ENCODE measurements around the gene KCNK5.

The KCNK5 gene

GRCh38 chr6:39196673-39197091 is 32.6 kb downstream of the KCNK5 start:
- no peak for DNase-seq

- no peak for DNase-seq
These were observed 33.4 kb downstream of the KCNK5 start for GRCh38 chr6:39195792-39196385.

DNA sequence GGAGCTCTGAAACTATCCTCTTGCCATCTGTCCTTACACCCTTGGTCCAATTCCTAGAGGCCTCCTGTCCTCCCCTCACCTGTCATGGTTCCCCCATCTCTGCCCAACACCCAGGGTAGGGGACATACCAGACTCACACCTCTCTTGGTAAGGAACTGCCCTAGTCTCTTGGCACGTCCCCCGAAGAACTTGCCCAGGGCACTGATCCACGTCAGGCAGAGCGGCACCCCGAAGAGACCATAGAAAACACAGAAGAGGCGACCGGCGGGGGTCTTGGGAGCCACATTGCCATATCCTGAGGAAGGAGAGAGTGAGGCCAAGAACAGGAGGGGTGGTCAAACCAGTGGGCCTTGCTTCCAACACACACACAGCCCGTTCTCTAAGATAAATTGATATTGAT is 34.8 kb downstream of the KCNK5 start:
- no peak for DNase-seq

DNA sequence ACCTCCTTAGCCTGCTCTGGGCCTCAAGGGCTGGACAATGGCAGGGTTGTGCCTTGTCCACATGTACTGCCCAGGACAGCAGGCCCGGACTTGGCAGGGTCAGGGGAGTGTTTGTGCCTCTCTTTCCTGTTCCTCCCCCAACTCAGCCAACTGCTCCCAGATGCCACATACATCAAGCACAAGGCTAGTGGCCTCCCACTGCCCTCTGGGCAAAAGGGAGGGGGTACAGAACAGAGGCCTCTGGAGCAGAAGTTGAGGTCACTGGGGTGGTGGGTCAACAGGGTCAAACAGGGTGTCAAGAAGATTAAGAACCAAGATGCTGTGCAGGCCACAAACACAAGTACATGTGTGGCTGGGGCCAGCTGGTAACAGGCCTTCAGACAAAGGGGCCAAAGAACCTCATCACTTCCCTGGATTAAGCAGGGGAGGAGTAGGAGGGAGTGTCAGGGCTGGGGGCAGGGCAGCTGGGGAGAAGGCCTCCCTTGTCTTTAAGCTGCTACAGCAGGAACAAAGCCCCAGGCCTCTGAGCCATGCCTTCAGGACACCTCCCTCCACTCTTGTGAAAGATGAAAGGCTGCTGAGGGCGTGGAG is 36.0 kb downstream of the KCNK5 start:
- DNase-seq: no peak

DNA sequence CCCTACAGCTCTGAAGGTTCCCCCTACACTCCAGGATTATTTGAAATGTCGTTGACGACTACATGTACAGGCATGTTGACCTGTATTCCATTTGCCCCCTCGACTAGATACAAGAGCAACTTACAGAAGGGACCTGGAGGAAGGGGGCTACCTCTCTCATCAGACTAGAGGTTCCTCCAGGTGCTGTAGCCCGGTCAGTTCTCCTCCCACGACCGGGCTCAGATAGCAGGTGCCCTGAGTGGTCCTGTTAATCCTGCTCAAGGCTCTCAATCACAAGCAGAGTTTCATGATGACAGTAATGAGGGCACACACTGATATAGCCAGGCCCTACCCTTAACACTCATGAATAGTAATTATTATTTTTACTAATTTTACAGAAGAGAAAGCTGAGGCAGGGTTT is 36.5 kb downstream of the KCNK5 start:
- no peak for DNase-seq

DNA sequence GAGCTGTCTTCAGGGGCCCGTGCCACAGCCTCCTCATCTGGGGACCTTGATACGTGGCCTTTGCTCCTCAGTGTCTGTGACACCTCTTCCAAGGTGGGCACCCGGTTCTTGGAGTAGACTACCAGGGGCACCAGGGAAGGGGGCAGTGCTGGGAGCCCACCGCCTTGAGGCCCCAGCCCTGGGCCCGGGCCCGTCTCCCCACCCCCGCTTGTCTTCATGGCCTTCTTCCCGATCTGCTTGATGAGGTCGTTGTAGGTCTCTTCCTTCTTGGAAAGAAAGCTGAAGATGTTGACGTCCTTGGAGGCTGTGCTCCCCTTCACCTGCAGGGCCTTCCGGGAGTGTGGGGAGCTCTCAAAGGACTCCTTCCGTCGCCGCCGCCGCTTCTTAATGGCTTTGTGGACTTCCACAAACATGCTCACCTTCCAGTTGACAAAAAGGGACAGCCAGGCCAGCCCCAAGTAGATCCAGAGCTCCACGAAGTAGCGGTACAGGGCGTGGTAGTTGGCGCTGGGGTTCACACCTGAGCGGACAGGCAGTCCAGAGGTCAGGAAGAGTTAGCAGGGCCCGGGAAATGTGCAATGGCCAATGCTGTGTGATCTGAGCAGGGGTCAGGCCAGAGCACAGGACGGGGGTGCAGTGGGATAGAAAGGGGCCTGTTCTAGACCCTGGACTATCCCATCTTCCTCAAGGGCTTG is 37.9 kb downstream of the KCNK5 start:
- no peak for DNase-seq

DNA sequence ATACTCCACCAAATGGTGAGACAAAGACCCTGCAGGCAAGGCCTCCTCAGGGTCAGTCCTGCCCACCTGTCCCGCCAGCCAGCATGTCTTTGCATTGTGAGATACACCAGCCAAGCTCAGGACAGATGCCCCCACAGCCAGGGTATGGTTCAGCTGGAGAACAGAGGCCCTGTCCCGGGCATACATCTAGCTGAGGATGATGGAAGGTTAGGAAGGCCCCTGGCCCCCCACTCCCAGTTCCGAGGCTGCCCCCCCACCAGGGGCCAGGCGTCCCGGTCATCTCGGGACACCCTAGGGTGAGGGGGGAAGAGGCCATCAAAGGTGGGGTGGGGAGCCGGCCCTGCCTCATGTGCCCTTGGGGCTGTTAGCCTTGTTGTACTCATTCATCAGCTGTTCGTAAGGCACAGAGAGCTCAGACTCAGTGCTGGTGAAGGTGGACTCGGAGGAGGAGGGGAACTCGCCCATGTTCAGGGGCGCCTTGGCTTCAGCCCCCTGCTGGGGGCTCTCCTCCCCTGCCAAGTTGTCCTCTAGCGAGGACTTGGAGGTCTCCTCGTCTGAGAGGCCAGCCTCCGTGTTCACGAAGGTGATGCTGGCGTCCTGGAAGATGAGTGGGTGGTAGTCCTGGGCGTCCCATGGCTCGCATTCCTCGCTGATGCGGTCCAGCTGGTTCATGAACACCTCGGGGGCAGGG is 38.6 kb downstream of the KCNK5 start:
- DNase-seq: no peak

GRCh38 chr6:39189915-39190544 is 39.2 kb downstream of the KCNK5 start:
- peak in 1 of 2 experiments; percentile 21 for DNase-seq

DNA sequence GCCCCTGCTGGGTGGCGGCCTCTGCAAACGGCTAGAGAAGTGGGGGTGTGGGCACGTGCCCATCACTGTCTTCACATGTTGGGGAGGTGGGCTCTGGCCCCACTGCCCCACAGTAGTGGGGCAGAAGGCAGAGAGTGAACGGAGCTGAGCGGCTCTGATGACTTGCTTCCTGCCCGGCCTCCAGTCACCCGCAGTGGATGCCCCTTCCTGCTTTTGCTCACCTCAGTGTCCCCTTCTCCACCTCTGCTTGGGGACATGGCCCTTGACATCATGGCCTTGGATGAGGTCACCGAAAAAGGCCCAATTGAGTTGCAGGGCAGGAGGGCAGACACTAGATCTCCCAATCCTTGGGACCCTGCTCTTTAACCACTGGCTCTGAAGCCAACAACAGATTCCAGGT is 40.1 kb downstream of the KCNK5 start:
- no peak for DNase-seq

DNA sequence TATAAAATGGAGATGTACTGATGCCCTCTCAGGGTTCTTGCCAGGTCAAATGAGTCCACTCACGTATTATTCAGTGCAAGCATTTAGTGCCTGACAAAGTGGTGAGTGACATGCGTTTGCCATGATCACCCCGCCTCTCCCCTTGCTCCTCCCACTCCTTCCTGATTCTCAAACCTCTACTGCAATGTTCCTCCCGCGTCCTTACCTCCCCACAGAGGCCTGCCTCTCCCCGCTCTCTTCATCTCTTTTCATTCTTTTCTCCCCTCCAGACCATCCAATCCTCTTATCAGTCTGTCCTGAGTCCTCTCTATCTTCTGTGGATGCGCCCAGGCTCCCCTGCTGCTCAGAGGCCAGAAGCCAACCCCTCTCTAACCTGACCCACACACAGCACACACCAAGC is 40.7 kb downstream of the KCNK5 start:
- DNase-seq: no peak

DNA sequence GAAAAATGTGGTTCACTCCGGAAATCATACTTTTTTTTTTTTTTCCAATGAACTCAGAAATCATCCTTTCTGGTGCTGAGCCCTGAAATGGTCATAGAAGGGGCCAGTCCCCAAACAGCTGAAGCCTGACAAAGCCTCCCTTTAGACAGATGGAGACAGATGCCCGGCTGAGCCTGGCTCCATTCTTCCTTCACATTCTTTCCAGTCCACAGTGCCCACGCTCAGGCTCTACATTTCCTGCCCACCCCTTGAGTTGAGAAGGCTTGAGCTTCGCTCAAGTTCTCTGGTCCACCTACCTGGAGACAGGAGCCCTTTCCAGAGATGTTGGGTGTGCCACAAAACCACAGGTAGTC is 41.2 kb downstream of the KCNK5 start:
- no peak for DNase-seq

DNA sequence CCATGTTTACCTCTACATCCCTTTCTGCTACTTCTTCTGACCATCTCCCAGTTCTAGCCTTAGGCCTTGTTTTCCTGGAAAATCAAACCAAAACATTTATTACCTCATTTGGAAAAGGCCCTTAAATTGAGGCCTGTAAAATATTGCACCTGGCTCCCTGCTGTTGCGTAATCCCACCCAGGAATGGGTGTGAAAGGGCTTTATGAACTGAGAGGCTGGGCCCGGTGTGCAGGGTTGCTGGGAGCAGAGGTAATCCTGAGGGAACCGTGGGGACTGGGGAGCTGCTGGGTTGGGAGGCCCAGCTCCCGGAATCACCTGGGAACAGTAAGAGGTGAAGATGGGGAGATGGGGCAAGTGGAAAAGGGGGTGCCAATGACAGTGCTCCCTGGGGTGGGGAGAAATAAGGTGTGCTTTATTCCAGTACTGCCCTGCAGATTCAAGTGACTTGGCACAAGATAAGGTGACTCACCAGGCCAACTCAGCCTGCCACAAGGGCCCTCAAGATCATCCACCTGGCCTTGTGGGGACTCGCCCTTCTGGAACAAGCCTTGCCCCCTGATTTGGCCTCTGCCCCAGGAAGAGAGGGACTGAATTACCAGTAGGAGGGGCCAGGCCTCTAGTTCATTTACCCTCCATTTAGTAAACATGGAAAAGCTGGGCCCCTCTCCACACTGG is 44.2 kb downstream of the KCNK5 start:
- no peak for DNase-seq

DNA sequence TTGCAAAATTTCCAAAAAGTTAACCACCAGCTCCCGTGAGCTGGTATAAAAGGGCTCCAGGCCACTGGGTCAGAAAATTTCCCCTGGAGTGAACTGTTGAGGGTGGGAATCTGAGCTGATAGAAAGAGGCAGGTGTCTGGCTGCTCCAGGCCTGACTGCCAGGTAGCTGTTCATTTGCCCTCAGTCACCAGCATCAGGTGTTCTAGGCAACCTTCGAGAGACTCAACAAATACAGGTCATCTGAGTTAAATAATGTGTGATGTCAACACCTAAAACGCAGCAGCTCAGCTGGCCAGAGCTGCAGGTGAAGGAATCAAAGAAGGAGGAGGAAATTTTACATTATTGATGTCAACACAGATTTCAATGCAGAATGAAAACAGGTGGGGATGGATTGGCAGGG is 46.7 kb downstream of the KCNK5 start:
- DNase-seq: no peak

DNA sequence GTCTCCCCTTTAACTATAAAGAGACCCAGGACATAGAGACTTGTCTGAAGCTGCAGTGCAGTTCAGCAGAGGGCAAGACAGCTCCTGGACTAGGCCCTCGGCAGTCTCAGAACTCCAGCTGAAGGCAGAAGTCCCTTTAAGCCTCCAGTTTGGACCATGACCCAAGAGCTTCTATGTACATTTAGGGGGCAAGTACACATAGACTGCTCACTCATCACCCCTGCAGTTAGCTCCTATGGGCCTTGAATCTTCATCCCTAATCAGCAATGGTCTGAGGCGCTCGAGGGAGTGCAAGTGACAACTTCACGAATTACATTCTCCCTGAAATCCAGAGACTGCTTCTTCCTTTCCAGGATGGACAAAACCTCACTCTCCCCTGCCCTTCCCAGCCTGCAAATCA is 47.4 kb downstream of the KCNK5 start:
- no peak for DNase-seq

DNA sequence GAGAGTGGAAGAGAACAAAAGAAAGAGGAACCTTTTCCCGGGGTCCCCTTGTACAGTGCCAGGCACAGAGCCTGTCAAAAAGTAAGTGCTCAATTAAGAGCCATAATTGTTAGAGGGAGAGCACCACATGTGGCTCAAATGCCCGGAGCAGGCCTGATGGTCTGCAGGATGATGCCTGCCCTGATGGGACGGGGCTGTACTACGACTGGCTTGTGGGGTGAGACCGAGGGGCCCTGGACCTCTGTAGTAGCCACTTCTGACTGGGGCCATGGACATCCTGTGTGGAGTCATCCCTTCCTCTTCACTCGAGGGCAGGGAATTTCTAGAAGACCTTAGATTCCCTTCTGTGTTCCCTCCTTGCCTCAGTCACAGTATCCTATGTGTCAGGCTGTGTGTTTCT is 47.9 kb downstream of the KCNK5 start:
- no peak for DNase-seq

GRCh38 chr6:39178804-39179203 is 50.5 kb downstream of the KCNK5 start:
- no peak for DNase-seq

GRCh38 chr6:39178235-39178634 is 51.0 kb downstream of the KCNK5 start:
- DNase-seq: no peak

- no peak for DNase-seq
These were observed 52.1 kb downstream of the KCNK5 start for GRCh38 chr6:39177130-39177529.

- no peak for DNase-seq
These were observed 56.0 kb downstream of the KCNK5 start for GRCh38 chr6:39173270-39173669.

DNA sequence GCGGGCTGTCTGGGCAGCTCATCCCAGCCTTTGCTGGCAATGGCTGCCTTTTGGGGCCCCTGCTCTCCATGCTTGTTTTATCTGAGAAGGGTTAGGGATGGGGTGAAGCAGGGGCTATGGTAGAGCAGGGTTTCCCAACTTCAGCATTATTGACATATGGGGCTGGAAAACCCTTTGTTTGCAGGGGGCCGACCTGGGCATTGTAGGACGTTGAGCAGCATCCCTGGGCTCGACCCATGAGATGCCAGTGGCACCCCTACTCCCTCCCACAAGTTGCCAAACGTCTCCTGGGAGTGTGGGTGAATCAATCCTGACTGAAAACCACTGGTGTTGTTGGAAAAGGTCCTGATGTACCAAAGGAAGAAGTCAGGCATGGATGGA is 56.9 kb downstream of the KCNK5 start:
- no peak for DNase-seq

DNA sequence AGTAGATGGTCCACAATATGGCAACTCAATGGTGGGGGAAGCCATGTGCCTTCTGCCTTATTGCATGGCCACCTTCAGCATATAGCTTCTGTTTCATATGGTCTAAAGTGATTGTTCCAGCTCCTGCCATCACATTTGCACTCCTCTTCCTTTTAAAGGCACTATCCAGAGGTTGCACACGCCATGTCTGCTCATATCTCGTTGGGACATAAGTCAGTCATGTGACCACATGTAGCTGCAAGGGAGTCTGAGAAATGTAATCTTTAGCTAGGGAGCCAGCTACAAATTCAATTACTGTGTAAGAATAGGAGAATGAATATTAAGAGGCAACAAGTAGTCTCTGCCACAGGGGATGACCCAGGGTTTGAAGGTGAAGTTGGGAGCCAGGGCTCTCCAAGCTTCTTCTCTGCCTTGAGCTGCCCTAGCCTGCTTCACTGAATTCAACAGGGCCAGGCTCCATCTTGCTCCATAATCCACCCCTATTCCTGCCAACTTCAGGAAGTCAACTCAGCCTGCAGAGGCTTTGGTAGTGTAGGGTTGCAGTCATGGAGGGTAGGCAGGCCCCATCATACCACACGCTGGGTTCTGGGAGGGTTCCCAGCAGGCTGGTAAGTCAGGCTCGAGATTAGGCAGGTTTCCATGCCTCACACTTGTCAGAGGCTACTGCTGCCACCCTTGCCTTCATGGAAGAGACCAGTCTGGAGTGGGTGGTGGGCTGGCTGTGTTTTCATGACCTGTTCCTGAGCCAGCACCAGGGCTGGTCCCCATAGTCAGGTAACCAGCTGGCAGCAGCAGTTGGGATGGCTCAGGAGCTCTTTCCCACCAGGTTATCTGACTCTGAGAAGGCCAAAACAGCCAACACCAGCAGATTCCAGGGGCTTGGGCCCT is 57.5 kb downstream of the KCNK5 start:
- DNase-seq: no peak

DNA sequence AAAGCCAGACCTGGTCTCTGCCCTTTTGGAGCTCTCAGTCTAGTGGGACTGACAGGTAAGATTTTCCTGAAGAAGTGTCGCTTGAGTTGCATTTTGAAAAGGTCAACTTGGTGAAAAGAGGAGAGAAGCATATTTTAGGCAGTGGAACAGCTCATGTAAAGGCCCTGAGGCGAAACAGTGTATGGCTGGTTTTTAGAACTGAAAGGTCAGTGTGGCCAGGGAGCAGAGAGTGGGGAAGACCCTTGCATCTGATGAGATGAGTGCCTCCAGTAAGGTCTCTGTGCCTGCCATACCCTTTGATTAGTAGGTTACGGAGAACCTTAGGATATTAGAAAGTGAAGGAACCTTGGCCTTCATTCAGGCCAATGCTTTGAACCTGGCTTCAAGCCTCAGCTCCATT is 58.4 kb downstream of the KCNK5 start:
- no peak for DNase-seq
